ENCODE data around the gene AFG1L. TPM values are rescaled to one million over a fixed set of nuclear protein-coding genes. Genes with fewer than 3 reads are reported as not detected.

The AFG1L gene
- total and polyA plus RNA-seq, 2 experiments from 2014 or later, result 1.2 to 3.5 TPM

DNA sequence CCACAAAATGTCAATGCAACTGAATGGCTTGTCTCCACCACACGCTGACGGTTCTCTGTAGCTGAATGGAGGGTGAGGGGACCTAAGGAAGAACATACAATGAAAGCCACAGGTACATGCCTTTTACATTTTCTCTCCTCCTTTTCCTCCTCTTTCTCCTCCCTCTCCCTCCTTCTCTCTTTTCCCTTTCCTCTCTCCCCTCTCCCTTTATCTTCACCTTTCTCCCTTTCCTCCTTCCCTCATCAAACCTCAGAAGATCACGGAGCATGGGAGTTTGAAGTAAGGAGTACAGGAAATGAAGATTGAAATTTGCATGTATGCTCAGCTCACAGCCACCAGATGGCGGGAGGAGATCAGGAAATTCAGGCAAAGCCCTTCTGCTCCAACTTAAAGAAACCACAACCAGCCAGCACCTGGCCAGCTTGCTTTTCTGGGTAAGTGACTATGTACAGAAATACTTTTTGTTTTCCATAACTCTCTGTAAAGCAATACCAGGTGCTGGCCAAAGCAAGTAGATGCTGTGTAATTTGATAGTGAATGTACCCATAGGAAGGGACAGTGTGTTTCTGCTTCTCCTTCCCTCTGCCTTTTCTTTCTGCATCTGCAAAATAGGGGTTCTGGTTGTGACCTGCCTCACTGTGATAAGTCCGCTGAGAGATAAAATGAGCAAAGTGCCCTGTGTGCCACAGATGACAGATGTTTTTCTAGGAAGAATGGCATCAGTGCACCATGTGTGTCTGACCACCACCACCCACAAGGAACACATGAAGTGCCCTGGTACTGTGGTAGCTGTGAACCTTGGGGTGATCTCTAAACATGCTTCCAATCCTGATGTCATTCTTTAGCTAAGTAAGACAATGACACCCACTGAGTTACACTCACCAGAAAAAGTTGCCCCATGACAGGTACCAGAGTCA, 247.2 kb downstream of the AFG1L start:
- 10% methylated on average over 5 of the region's 5 CpGs for WGBS, 2 experiments (ENCODE audit: low coverage in 1 of 2, low lambda C conversion rate in 2 of 2, missing lambda C conversion rate in 2 of 2)
- H2AFZ ChIP-seq, result peak overlapping the region; percentile 83
- H3K4me3 ChIP-seq, result 0 out of 2 replicates have a peak overlapping the region, but pooled peaks have one; percentile 22
- no peaks in the 10 kb centered on the region for H3K9me3 ChIP-seq (ENCODE audit: low read depth)
- no peaks in the 10 kb centered on the region for H4K20me1 ChIP-seq (ENCODE audit: insufficient read depth)
- H3K9me2 ChIP-seq (ENCODE audit: insufficient read depth), result no peaks in the 10 kb centered on the region
- no peaks in the 10 kb centered on the region for H3K79me2 ChIP-seq (ENCODE audit: insufficient read depth)
- no peaks in the 10 kb centered on the region for H3K27me3 ChIP-seq (replicated peaks; ENCODE audit: insufficient read depth)
- in situ Hi-C loops (cut with MboI), result loop anchor here (5.0 to 25.0 kb wide), 4 partner anchors 293 to 870 kb away; no protein-coding TSS in a partner anchor
- peak; percentile 84 for DNase-seq
- H3K9ac ChIP-seq, result no peak overlapping the region
- no peaks in the 10 kb centered on the region for H3K4me1 ChIP-seq (ENCODE audit: insufficient read depth)
- TF ChIP-seq EZH2phosphoT487 (IDR thresholded peaks at IDR 0.05; ENCODE audit: insufficient read depth, low read depth) (no peak), EZH2 (IDR thresholded peaks at IDR 0.05; ENCODE audit: insufficient read depth, poor library complexity, severe bottlenecking) (no peak)
- H3F3A ChIP-seq (ENCODE audit: insufficient read depth), result no peaks in the 10 kb centered on the region
- H3K27ac ChIP-seq, result no peak overlapping the region
- H3K4me2 ChIP-seq (ENCODE audit: unreplicated experiment), result peak overlapping the region; percentile 34
- no peaks in the 10 kb centered on the region for H3K36me3 ChIP-seq (ENCODE audit: low read depth)

DNA sequence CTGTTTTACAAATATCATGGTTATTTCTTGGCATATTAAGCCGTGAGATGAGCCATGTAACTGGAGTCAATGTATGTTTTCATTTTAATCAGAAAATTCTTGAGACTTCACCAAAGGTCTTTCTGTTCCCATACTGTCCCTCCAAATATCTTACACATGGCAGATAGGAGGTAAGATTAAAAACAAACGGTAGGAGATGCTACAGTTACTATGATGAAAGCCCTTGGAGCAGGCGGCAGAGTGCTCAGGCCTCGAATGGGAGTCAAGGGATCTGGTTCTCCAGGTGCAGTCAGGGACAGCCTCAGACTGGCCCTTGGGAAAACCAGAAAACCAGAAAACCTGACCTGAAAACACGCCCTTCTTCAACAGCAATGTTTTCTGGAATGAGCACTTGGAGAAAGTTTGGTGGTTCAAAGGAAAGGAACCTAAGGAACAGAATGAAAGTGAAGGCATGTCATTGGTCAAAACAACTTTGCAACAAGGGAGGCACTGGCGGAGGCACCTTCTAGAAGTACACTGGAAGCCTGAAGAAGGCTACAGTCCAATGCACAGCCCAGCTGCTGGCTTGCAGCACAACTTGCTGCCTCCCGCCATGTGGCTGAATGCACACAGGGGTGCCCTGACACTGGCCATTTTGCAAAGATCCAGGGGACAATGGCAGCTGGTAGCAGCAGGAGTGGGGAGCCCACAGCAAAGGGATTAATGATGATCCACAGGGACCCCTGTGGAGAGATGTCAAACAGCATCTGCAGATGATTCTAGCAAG, 248.5 kb downstream of the AFG1L start:
- H3K36me3 ChIP-seq (ENCODE audit: low read depth), result no peaks in the 10 kb centered on the region
- no peak overlapping the region for H3K4me3 ChIP-seq
- H3K4me1 ChIP-seq (ENCODE audit: insufficient read depth), result no peaks in the 10 kb centered on the region
- H3K79me2 ChIP-seq (ENCODE audit: insufficient read depth), result no peaks in the 10 kb centered on the region
- H2AFZ ChIP-seq, result no peak overlapping the region
- H3K9me2 ChIP-seq (ENCODE audit: insufficient read depth), result no peaks in the 10 kb centered on the region
- no peaks in the 10 kb centered on the region for H3K9me3 ChIP-seq (ENCODE audit: low read depth)
- H3K27me3 ChIP-seq (replicated peaks; ENCODE audit: insufficient read depth), result no peaks in the 10 kb centered on the region
- no peak overlapping the region for H3K4me2 ChIP-seq (ENCODE audit: unreplicated experiment)
- no peaks in the 10 kb centered on the region for H3F3A ChIP-seq (ENCODE audit: insufficient read depth)
- H4K20me1 ChIP-seq (ENCODE audit: insufficient read depth), result no peaks in the 10 kb centered on the region
- in situ Hi-C loops (cut with MboI), result loop anchor here (5.0 to 25.0 kb wide), 4 partner anchors 291 to 869 kb away; no protein-coding TSS in a partner anchor
- TF ChIP-seq EZH2phosphoT487 (IDR thresholded peaks at IDR 0.05; ENCODE audit: insufficient read depth, low read depth) (no peak), EZH2 (IDR thresholded peaks at IDR 0.05; ENCODE audit: insufficient read depth, poor library complexity, severe bottlenecking) (no peak)
- no peak for DNase-seq
- H3K9ac ChIP-seq, result no peak overlapping the region
- H3K27ac ChIP-seq, result no peak overlapping the region
- WGBS, 2 experiments (ENCODE audit: low coverage in 1 of 2, low lambda C conversion rate in 2 of 2, missing lambda C conversion rate in 2 of 2), result 70 to 71% methylated on average over 7 of the region's 7 CpGs

DNA sequence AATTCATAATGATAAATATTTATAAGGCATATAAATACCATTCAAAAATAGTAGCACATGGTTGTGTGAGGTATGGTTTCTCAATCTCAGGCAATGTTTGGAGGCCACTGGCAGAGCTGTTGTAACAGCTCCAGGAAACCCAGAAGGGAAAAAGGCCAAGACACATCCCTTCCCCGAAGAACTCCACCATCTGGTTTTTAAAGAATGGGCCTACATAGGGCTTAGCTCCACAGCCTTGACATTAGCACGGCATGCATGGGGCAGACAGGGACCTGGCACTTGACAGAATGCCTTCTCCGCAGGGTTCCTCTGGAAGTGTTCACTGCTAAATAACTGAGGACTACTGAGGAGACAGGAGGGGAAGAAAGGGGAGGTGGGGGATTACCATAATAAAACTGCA, 249.8 kb downstream of the AFG1L start:
- H3K79me2 ChIP-seq (ENCODE audit: insufficient read depth), result no peaks in the 10 kb centered on the region
- no peak overlapping the region for H3K4me3 ChIP-seq
- H3K4me2 ChIP-seq (ENCODE audit: unreplicated experiment), result no peak overlapping the region
- no peaks in the 10 kb centered on the region for H3K27me3 ChIP-seq (replicated peaks; ENCODE audit: insufficient read depth)
- H3K27ac ChIP-seq, result no peak overlapping the region
- no peaks in the 10 kb centered on the region for H3K9me2 ChIP-seq (ENCODE audit: insufficient read depth)
- H3K36me3 ChIP-seq (ENCODE audit: low read depth), result no peaks in the 10 kb centered on the region
- no peaks in the 10 kb centered on the region for H3F3A ChIP-seq (ENCODE audit: insufficient read depth)
- in situ Hi-C loops (cut with MboI), result loop anchor here (5.0 to 25.0 kb wide), 4 partner anchors 290 to 868 kb away; no protein-coding TSS in a partner anchor
- H2AFZ ChIP-seq, result no peak overlapping the region
- 53 to 60% methylated on average over 3 of the region's 3 CpGs for WGBS, 2 experiments (ENCODE audit: low coverage in 1 of 2, low lambda C conversion rate in 2 of 2, missing lambda C conversion rate in 2 of 2)
- peak; percentile 39 for DNase-seq
- no peaks in the 10 kb centered on the region for H4K20me1 ChIP-seq (ENCODE audit: insufficient read depth)
- H3K4me1 ChIP-seq (ENCODE audit: insufficient read depth), result no peaks in the 10 kb centered on the region
- no peak overlapping the region for H3K9ac ChIP-seq
- no peaks in the 10 kb centered on the region for H3K9me3 ChIP-seq (ENCODE audit: low read depth)
- TF ChIP-seq EZH2 (IDR thresholded peaks at IDR 0.05; ENCODE audit: insufficient read depth, poor library complexity, severe bottlenecking) (no peak), EZH2phosphoT487 (IDR thresholded peaks at IDR 0.05; ENCODE audit: insufficient read depth, low read depth) (no peak)
